Amniotic stem cell (primary cell): ENCODE data around the gene IL1RN.

Source experiments
- DNase-seq: peaks from one replicate; lab custom pipeline; 2025; lab: John Stamatoyannopoulos, UW

Gene IL1RN

DNA sequence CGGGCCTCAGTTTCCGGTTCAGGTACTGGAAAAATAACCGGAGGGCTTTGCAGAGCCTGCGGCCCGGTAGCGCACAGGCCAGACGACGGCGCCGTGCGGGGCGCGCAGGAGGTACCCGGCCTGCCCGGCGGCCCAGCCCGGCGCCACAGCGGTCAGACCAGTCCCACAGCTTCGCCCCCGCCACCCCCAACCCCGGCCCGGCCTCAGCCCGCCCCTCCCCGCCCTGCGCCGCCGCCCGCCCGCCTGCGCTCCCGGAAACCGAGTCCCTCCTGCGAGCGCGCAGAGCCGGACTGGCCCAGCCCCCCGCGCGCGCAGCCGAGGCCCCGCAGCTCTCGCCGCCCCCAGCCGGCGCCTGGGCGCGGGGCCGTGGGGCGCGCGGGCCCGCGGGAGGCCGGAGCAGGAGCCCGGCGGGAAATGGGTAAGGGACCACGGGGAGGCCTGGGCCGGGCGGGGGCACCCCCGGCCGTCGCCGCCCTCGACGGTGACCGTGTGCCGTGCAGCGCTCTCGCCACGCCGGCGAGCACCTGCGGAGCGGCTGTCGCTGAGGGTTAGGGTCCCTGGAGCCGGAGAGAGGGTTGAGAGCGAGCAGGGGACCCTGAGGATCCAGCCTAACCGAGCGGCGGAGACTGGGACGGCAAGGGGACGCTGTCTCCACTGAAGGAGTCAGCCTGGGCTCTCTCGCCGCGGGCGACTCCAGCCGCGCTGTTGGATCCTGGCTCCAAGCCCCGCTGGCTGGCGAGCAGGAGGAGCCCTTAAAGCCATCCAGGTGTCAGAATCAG is 29.9 kb downstream of the IL1RN start:
- no peak for DNase-seq

GRCh38 chr2:113157897-113158753 is 30.7 kb downstream of the IL1RN start:
- no peak for DNase-seq

DNA sequence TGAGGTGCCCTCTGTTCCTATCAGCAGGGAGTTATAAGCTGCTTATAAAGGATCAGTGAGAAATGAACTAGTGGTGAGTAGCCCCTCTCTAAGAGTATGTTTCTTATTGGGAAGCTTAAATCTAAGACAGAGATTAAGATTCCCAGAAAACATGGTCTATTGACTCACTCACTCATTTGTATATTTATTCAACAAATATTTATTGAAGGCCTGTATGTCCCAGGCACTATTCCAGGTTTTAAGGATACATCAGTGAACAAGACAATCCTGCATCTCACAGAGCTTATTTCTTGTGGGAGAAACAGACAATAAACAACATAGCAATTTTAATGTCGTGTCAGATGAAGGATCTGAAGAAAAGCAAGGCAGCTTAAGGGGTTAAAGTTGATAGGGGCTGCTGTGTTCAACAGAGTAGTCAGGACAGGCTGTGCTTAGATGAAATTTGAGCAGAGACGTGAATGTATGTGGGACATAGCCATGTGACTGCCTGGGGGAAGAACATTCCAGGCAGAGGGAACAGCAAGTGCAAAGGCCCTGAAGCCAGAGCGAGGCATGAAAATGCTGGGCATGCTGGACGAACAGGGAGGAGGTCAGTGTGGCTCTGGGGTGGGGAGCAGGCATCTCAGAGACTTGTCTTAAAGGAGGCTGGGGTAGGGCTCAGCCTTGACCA is 31.6 kb downstream of the IL1RN start:
- DNase-seq, result no peak

- no peak for DNase-seq
Measured at GRCh38 chr2:113160248-113160647, 32.9 kb downstream of the IL1RN start.

GRCh38 chr2:113160962-113161361 is 33.6 kb downstream of the IL1RN start:
- no peak for DNase-seq

DNA sequence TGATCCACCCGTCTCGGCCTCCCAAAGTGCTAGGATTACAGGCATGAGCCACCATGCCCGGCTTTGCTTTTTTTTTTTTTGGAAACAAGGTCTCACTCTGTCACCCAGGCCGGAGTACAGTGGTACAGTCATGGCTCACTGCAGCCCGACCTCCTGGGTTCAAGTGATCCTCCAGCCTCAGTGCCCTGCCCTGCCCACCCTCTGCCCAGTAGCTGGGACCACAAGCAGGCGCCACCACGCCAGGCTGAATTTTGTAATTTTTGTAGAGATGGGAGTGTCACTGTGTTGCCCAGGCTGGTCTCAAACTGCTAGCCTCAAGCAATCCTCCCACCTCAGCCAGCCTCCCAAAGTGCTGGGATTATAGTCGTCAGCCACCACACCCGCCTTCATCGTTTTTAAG is 34.8 kb downstream of the IL1RN start:
- DNase-seq, result no peak

GRCh38 chr2:113162869-113163268 is 35.5 kb downstream of the IL1RN start:
- no peak for DNase-seq

DNA sequence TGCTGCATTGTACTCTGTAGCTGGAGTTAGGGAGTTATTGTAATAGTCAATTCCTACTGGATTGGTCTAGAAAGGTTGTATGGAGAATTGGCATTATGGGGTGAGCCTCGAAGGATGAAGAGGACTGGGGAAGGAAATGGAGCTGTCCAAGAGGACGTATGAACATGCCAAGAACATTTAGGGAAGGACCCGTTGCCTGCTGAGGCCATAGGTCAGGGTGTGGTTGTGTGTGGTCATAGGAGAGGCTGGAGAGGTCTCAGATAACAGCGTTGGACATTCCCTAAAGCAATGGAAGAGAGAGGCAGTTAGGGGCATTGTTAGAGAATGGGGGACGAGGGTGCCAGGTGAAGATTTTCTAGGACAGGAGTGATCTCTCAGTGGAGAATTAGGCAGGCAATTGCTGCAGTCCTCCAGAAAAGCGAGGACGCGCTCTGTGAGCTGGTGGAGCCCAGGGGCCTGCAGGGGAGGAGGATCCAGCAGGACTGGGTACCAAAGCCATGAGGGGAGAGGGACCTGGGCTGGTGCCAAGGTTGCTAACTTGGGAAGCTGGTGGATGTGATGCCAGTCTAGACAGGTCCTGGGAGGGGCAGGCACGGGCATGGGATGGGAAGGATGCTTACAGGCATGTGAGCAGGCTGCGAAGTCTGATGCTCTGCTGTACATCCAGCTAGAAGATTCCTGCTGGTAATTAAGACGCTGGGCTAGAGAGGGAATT is 37.0 kb downstream of the IL1RN start:
- DNase-seq, result no peak

DNA sequence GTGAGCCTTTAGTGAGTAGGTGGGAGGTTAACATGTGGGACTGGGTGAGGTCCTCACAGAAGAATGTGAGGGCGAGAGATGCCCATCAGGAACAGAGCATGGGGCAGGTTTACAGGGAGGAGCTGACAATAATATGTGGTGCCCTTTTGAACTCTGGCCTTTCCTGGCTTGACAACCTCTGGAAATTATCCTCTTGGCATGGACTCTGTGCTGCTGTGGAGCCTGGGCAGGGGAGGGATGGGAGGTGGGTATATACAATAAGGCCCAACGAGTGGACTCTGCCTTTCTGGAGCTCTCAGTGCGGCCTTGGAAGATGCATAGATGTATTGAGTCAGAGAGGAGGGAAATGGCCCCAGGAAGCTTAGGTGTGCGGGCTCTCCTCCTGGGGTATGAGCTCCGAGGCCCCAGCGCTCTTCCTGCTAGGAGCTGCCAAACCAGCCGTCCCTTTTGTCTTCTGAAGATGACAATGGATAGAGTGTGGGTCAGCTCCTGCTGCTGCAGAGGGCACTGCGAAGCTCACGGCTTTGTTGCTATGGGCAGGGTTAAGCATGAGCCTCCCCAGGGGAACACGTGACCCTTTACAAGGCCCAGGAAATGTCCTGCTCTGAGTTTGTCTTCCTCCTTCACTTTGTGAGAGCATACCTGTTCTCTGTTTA is 37.7 kb downstream of the IL1RN start:
- DNase-seq, result no peak

DNA sequence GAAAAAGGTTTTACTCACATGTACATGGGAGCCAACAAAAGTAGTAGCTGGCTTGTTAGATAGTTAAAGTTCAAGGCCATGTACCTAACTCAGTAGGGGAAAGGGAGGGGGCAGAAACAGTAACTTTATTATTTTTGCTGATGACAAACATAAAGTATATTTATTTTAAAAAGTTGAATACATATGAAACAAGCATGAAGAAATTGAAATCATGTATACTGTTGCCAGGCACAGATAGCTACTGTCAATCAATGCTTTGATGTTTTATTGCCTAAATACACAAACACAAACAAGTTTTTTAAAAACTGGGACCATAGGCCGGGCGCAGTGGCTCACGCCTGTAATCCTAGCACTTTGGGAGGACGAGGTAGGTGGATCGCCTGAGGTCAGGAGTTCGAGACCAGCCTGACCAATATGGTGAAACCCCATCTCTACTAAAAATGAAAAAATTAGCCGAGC is 38.8 kb downstream of the IL1RN start:
- no peak for DNase-seq

- DNase-seq, result no peak
Measured at GRCh38 chr2:113167115-113167932, 39.9 kb downstream of the IL1RN start.

DNA sequence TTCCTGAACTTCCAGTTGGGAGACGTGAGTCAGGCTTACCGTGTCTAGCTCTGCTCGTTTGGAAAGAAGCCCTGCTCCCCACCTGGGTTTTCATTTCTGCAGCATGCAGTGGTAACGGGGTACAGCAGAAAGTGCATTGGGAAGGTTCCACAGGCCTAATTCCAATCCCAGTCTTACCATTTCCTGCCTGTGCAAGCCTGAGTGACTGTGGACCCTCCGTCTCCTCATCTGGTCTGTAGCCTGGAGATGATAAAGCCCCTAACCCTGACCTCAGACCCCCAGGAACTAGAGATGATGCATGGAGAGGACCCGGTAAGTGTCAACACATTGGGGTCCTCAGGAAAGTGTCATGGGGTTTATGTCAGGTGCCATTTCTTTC is 40.6 kb downstream of the IL1RN start:
- no peak for DNase-seq

- DNase-seq, result no peak
Measured at GRCh38 chr2:113169002-113169530, 41.7 kb downstream of the IL1RN start.

GRCh38 chr2:113169586-113169985 is 42.2 kb downstream of the IL1RN start:
- no peak for DNase-seq

DNA sequence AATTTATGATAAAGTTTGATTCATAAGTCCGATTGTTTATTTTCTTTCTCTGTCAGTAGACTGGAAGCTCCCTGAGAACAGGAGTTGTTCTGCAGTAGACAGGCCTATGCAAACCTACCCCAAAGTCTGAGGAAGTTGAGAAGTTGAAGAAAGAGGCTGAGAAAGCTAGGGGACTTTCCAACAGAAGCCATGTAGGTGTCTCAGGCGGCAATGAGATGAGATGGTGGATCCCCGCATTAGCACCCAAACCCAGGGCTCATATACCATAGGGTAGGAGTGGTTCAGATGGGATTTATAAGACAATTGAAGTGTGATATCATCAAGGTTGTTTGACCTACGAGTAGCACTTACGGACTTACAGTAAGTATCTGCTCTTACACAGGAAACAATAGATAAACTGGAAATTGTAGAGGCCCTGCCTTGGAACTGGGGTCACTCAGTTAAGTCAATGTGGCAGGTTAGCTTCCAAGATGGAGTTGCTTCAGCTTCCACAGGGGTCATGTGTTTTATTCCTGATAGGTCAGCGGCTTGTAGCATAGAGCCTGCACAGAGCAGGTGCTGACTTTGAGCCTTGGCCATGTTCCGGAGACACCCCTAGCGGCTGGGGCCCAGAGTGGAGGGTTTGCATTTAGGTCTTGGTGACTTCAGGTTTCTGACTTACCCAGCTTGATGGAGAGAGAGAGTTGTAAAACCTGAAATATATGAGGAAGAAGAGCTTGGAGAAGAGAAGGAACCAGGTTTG is 44.1 kb downstream of the IL1RN start:
- no peak for DNase-seq

- DNase-seq, result no peak
Measured at GRCh38 chr2:113172721-113173541, 45.5 kb downstream of the IL1RN start.

GRCh38 chr2:113173542-113174375 is 46.4 kb downstream of the IL1RN start, which contains the start of gene PSD4:
PSD4 (plus strand) TSS chr2:113173971; CDS start chr2:113182457, 8,486 bp downstream.
- no peak for DNase-seq

DNA sequence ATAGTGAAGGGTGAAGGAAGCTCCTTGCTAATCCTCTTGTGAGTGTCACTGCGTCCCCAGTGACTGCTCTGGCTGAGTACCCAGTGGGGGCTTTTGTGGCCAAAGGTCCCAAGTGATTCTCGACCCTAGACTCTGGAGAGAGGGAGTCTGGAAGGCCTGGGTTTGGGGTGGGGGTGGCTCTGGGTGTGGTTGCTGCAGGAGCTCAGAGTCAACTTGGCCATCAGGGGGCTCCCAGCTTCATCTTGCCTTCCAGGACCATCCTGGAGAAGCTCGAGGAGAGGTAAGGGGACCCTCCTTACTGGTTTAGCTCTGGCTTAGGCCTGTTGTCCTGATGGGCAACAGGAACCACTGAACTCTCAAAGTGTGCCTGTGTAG is 47.0 kb downstream of the IL1RN start:
- no peak for DNase-seq
